ENCODE data around the gene TNRC6B.
"Not testable (repeated sequence)": the region's sequence is repeated elsewhere in the genome, so short reads cannot be mapped to it uniquely, and the experiment has no call there.

The TNRC6B gene

DNA sequence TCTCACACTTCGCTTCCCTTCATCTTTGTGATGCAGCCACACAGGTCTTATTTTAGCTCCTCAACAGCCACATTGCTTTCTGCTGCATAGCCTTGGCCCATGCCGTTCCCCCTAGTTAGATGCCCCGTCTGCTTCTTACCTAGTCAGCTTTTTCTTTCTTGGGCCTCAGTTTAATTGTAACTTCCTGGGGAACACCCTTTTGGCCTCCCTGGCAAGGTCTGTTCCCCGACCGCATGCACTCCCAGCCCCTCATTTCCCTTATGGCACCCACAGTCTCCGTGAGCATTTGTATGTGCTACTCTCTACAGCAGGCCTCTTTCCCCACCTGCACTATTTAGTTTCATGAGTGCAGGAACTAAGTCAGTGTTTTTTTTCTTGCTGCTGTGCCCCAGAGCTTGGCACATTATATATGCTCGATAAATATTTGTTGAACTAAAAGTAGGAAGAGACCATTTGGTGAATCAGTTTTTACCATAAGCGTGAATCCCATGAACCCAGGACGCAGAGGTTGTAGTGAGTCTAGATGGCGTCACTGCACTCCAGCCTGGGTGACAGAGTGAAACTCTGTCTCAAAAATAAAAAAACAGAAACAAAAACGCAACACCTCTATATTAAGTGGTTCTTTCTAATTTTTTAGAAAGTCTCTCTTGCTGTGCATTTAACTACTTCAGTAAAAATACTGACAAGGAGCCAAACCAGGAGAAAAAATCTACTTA, 38.5 kb downstream of the TNRC6B start:
- DNase-seq (ENCODE audit: low read depth) = no peak

DNA sequence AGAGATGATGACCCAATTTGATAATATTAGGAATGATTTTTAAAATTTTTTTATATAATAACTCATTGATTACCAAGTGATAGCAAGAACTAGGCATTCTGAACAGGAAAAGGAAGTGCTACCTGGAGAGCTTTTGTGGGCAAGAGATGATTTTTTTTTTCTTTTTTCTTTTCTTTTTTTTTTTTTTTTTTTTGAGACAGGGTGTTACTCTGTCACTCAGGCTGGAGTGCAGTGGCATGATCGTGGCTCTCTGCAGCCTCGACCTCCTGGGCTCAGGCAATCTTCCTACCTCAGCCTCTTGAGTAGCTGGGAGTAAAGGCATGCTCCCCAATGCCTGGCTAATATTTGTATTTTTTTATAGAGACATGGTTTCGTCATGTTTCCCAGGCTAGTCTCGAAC, 40.4 kb downstream of the TNRC6B start:
- DNase-seq (ENCODE audit: low read depth) = no peak

DNA sequence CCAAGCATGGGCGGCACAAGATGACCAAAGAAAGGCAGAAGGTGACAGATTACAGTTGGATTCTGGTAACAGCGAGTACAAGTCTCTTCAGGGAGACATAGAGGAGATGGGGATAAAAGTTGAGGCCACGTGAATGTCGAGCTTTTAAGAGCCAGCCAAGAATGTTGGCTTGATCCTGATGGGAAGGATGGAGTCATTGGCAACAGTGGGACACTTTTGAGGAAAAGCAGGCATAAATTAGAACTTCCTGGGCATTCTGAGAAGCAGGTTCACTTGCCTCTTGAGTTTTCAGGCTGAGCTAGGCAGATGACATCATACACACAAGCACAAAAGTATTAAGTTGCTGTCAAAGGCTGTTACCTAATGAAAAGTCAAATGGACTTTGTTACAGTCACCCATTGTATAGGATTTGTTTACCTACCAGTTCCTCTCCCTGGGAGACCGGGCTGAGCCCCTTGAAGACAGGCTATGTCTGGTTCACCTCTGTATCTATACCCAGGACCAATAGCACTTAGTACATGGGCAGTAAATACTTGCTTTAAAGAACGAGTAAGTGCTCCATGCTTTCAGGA, 41.1 kb downstream of the TNRC6B start:
- no peak for DNase-seq (ENCODE audit: low read depth)

DNA sequence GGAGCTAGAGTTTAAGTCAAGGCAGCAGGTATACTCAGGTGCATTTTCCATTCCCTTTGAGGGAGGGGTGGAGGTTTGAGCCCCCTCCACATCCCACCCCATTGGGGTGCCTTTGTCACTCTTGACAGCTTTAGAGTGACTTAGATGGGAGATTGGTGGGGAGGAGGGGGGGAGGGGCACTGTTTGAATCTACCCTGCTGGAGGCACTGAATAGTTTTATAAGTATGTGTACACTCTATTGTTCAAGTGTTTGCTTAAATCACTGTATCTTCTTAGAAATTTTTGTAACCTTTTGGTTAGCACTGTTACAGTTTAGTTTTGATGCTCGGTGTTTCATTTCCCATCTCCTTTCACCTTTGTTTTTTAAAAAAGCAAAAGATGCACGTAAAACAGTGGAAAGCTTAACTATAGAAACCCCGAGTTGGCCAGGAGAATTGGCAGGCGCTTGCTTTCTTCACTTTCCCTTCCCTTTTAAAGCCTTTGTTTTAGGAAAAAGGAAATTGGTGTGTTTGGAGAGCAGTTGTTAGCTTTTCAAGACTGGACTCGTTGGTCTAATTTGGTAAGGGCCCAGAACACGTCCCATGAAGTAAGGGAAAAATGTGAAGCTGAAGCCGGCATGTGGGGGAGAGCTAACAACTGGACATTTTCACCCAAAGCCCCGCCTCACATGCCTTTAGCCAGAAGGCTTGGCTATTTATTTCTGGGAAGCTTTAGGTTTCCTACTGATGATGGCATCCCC, 42.8 kb downstream of the TNRC6B start:
- no peak for DNase-seq (ENCODE audit: low read depth)

DNA sequence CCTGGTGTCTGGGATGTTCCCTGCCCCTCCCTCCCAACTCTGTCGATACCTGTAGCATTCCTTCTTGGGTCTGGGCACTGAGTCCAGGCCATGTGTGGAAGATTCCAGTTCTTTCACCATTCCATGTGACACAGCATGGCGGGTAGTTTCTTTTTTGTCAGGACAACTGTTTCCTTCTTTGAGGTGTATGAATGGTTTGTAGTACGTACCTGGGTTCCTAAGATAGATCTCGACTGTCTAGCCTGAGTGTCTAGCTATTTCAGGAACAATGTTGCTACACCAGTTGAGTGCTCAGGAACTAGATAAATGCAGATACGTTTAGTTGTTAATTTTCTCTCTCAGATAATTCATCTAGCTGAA, 43.3 kb downstream of the TNRC6B start:
- DNase-seq (ENCODE audit: low read depth) = no peak

DNA sequence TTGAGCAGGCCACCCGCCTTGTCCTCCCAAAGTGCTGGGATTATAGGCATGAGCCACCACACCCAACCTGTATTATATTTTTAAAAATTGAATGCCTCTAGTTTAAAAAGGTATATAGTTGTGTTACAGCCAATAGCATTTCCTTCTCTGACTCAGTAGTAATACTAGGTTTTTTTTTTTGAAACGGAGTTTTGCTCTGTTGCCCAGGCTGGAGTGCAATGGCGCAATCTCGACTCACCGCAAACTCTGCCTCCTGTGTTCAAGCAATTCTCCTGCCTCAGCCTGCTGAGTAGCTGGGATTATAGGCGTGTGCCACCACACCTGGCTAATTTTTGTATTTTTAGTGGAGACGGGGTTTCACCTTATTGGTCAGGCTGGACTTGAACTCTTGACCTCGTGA, 45.3 kb downstream of the TNRC6B start:
- not testable (repeated sequence) for DNase-seq (ENCODE audit: low read depth)

DNA sequence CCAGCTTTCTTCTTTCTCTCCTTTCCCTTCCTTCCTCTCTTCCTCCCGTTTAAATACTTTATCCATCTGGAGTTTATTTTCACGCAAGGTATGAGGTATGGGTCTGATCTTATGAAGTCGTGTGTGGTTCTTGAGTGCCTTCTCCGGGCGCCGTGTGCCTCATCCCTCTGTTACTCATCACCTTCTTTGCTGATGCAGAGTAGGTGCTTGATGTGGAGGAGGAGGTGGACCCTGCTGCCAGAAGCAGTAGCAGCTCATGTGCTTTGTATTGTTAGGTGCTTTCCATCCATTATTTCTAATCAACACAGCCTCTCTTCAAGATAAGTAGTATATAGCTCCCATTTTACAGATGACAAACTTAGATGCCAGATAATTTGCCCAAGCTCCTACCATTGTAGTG, 47.0 kb downstream of the TNRC6B start:
- no peak for DNase-seq (ENCODE audit: low read depth)

DNA sequence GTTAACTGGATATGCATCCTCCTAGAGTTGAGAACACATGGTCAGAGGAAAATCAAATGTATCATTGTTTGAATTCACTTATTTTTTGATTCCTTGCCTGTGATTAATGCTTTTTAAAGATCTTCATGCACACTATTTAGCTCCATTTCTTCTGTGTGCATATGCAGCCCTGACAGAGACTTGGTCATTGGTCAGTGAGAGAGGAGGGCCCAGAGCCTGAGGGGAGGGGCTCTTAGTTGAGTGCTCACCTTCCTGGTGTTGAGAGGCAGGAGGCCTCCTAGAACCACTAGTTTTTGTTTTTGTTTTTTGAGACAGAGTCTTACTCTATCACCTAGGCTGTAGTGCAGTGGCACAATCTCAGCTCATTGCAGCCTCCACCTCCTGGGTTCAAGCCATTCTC, 48.9 kb downstream of the TNRC6B start:
- no peak for DNase-seq (ENCODE audit: low read depth)

DNA sequence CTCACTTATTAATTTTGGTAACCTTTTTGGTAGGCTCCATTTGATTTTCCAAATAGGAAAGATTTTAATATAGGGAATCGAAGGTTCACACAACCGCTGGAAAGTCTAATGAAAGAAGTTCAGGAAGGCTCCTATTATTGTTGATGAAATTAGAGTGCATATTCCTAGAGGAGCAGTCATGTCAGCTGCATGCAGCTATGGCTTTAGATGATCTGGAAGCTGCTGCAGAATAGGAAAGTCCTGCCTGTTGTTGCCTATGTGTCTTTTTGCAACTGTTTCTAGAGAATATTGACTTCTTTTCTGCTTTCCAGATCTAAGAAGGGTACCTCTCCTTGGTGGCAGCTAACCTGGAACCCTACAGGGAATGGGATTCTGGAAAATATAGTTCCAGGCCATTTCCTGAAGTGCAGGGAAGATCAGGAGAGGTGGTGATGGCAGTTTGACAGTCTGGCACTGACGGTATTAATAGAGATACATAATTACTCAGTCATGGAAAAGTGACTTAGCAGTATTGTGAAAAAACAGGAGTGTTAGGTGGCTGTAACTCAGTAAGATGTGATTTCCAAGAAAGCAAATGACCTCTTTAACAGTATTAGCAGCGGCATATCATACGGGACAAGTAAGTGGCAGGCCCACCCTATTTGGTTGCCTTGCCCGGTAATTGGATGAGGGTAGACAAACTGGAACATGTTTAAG, 54.0 kb downstream of the TNRC6B start:
- DNase-seq (ENCODE audit: low read depth) = no peak

DNA sequence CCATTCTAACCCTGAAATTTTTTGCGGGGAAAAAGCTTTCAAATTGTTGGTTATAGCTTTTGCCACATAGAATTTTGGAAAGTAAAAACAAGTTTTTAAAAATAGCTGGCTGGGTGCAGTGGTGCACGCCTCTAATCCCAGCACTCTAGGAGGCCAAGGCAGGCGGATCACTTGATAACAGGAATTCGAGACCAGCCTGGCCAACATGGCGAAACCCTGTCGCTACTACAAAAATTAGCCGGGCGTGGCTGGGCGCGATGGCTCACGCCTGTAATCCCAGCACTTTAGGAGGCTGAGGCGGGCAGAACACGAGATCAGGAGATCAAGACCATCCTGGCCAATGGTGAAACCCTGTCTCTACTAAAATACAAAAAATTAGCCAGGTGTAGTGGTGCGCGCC, 54.9 kb downstream of the TNRC6B start:
- no peak for DNase-seq (ENCODE audit: low read depth)

DNA sequence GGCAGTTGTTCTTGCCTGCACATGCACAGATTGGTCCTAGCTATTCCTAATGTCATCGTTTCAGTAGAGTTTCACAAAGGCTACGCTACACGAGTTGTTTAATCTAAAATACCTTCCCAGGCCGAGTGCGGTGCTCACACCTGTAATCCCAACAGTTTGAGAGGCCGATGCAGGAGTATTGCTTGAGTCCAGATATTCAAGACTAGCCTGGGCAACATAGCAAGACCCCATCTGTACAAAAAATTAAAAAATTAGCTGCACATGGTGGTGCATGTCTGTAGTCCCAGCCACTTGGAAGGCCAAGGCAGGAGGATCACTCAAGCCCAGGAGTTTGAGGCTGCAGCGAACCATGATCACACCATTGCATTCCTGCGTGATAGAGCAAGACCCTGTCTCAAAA, 56.2 kb downstream of the TNRC6B start:
- DNase-seq (ENCODE audit: low read depth) = no peak

DNA sequence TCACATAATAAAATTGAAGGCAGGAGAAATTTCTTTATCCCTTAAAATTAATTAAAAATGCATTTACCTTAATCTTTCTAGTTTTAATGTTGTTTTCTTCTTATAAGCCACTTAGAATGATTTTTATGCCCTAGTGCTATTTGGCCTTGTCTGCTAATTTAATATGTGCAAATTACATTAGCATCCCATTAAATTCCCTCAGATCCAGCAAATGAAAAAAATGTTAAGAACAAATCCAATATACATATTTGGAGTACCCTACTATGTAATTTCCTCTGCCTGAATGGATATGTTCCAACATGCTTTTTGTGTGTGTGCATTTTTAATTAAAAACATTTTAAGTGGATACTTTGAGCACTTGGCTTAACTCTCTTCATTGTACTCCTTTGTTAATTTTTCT, 56.9 kb downstream of the TNRC6B start:
- DNase-seq (ENCODE audit: low read depth) = no peak

DNA sequence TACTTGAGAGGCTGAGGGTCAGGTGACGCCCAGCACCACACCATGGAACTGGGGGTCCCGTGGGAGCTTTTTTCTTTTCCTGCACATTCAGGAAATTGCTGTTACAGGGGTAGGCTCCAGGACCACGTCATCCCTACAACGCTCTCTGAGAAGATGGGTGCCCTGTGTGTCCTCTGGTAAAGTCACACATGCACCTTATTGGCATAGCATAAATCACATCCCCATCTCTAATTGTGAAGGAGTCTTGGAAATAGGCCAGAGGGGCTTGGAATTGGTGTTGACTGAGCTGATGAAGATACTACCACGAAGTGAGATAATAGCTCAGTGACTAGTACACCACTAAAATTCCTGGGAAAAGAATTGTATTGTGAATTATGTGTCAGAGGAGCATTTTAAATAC, 57.6 kb downstream of the TNRC6B start:
- DNase-seq (ENCODE audit: low read depth) = no peak

DNA sequence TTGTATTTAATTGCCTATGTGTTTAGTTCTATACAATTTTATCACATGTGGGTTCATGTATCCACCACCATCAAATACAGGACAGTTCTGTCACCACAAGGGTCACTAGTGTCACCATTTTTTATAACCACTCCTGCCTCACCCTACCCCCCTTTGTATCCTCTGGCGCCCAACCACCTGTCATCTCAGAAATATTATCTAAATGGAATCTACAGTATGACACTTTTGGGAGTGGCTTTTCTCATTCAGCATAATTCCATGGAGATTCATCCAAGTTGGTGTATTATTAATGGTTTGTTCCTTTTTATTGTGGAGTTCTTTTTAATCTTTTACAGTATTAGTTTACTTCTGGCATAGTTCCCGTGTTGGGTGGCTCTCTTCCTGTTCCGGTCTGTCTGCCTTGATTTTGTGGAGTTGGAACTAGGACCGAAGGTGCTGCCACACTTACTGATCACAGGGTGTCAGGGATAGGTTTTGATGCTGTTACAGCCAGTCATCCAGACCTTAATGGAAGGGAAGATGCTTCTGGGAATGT, 58.5 kb downstream of the TNRC6B start:
- DNase-seq (ENCODE audit: low read depth) = no peak

DNA sequence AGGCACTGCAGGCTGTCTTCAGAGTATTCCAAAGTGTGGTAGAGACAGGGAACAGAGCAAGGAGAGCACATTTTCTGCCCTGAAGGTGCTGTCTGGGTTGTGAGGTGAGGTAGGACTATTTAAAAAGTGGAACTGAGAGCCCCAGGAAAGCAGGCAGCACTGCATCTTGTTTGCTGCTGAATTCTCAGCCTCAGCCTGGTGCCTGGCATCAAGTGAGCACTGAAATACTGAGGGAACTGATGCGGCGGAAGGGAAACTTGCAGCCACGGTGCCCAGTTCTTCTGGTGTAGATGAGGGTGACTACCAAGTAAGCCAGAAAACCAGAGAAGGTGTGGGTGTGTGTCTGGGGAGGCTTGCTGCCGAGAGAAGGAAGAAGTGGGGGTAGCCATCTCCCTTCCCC, 59.5 kb downstream of the TNRC6B start:
- no peak for DNase-seq (ENCODE audit: low read depth)

DNA sequence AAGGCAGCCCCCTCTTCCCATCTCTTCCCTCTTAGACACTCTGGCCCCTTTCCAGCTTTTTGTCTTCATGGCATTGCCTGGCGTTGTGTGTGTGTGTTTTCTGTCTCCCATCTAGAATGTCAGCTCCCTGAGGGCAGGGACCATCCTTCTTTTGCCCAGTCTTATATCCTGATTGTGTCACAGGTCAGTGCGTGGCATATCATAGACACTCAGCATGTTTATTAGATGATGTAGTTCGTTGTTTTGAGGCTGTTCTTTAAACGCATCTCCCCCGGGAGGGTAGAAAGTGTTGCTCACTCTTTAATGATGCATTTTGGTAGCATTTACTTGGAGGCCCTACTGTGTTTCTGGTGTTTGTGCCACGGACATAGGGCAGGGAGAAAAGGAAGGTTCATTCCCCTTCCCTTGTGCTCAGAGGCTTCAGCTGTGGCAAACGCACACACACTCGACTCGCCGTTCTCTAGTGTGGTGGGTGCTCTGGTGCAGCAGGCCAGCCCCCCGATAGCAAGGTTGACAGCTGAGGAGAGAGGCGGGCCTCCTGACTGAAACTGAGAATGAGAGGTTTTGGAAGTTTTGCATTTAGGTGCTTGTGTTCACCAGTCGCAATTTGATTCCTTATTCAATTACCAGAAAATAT, 60.2 kb downstream of the TNRC6B start:
- no peak for DNase-seq (ENCODE audit: low read depth)

DNA sequence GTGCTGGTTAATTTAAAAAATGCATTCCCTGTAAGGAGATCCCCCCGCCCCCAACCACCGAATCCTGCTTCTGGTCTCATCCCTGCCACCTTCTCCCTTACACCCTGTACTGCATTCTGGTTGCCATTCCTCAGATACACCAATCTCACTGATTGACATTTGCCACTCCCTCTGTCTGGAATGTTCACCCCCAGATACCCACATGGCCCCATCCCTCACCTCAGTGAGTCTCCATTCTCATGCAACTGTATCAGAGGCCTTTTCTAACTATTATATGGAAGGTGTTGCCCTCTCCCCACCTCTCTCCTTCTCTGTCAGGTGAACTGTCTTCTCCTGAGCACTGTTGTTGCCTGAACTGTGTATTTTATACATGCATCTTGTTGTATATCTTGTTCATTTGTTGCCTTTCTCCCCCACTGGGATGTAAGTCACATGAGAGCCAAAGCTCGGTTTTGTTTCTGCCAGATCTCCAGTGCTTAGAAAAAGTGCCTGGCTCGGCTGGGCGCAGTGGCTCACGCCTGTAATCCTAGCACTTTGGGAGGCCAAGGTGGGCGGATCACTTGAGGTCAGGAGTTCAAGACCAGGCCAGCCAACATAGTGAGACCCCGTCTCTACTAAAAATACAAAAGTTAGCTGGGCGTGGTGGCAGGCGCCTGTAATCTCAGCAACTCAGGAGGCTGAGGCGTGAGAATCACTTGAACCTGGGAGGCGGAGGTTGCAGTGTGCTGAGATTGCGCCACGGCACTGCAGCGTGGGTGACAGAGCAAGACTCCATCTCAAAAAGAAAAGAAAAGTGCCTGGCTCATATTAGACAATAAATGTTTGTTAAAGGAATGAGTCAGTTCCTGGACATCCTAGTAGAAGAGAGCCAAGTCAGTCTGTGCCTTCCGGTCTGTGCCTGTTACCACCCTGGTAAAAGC, 61.0 kb downstream of the TNRC6B start:
- DNase-seq (ENCODE audit: low read depth) = no peak

DNA sequence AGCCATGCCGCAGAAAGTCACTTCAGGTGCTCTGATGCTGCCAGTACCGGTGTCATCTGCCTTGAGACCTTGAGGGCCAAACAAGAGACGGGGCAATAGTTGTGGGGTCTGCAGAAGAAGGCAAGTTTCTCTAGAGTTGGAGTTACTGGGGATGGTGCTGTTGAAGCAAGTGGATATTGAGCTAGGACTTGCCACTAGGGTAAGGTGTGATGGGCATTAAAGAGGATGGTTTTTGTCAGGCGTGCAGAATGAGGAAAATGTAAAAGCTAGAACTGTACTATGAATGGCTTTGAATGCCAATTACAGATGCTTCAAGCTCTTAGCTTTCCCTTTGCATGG, 61.6 kb downstream of the TNRC6B start:
- DNase-seq (ENCODE audit: low read depth) = no peak

DNA sequence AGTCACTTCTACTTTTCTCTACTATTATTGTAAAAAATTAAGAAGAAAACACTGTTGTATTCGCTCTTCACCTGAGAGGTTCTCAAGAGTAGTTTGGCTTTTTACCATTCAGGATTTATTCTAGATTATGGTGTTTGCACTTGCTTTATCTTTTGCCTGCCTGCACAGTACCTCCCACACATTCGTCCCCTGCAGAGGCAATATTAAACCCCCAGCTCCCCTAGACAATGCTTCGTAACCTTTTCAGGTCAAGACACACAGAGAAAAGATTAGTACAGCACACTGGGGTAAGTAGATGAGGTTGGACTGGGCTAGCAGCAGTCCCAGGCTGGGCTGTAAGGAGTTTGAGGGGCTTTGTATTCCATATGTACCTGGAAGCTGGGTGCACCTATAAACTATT, 62.4 kb downstream of the TNRC6B start:
- no peak for DNase-seq (ENCODE audit: low read depth)

DNA sequence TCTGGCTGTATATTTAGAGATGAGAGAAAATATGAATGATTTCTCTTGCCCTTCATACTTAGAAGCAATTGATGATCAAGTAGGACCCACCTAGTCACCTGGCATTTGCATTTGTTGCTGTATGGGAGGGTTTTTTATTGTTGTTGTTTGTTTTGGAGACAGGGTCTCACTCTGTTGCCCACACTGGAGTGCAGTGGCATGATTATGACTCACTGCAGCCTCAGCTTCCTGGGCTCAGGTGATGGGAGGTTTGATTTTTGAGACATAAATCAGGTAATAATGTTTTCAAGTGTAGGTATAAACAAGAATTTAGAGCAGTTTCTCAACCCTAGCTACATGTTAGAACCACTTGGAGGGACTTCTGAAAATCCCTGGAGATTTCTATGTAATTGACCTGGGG, 63.0 kb downstream of the TNRC6B start:
- no peak for DNase-seq (ENCODE audit: low read depth)

DNA sequence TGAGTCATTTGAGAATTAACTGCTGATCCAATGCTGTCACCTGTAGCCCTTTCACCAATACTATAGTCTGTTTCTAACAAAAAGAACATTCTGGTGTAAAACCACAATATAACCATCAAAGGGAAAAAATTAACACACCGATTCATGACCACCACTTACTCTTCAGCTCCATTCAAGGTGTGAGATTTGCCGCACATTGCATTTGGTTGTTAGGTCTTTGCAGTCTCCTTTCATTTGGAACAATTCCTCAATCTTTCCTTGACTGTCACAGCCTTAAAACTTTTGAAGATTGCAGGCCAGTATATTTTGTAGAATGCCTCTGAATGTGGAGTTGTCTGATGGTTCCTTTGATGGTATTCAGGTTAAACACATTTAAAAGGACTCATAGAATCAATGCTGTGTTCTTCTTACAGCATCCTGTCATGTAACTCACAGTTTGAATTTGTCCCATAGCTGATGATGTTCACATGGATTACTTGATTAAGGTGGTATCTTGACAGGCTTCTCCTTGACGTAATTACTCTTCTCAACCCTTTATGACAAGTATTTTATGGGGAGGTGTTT, 63.6 kb downstream of the TNRC6B start:
- no peak for DNase-seq (ENCODE audit: low read depth)
